ENCODE data around the gene SMAD1.

The SMAD1 gene

DNA sequence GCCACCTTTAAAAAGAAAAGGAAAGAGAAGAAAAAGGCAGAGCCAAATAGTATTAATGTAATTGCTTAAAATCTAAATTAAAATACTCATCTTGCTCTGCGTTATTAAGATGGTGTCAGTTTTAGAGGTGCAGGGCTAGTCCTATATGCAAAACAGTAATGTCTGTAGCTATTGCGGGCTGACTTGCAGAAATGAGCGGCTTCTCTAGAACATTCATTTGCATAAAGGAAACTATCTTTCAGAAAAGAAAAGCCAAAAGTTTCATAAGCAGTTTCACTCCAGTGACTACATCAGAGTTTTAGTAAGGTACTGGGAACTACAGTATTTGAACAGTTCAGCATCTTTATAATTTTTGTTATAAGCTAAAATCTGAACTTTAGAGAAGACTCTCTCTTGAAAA, 6.0 kb downstream of the SMAD1 start:
- FAIRE-seq: peak; percentile 98
- peak; percentile 47 for DNase-seq (ENCODE audit: extremely low spot score, insufficient read length, low read depth)

DNA sequence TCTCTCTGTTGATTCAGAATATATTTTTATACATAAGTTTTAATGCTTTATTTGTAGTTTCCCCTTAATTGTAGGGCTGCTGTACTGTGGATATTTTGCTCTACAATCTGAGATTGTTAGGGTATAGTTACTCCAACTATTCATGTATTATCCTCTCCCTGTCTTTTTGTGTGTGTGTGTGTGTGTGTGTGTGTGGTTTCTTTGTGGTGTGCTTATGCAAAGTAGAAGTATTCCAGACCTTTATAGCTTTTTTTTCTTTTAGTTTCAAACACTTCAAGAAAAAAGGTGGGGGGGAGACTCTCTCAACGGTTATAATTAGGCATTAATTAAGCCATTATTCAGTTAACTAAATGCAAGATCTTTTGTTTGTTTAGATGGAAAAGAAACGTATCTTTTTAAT, 6.7 kb downstream of the SMAD1 start:
- DNase-seq (ENCODE audit: extremely low spot score, insufficient read length, low read depth) (no peak), FAIRE-seq (peak; percentile 56)

DNA sequence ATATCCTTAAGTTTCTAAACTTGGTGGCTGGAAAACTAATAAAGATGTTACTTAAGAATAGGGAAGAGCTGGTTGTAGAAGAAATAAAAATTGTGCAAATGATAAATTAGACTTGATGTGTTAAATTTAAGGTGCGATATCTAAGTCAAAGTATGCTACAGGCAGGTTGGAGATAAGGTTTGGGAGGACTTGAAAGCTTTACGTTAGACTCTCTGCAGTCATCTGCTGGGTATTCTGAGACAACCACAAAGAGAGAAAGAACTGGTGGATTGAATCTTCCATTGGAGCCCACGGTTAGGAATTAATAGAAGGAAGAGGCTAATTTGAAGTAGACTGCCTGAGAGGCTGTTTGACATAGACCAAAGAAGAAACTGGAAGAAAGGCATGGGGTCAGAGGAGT, 7.9 kb downstream of the SMAD1 start:
- FAIRE-seq (no peak), DNase-seq (ENCODE audit: extremely low spot score, insufficient read length, low read depth) (no peak)

DNA sequence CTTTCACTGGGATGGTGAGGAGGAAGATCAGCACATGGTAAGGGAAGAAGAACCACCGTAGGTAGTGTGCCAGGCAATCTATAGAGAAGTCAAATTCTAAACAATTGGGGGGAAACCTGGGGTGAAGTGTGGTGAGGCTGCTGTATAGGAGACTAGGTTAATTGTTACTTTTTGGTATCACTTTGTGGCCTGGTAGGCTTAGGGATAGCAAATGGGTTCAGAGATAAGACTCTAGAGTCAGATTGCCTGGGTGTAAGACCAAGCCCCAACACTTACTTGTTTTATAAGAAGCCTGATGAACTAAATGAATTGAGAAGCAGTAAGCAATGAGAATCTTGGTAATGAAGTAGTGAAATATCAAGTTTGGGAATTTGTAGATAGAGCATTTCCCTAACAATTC, 8.7 kb downstream of the SMAD1 start:
- FAIRE-seq (peak; percentile 9), DNase-seq (ENCODE audit: extremely low spot score, insufficient read length, low read depth) (no peak)

DNA sequence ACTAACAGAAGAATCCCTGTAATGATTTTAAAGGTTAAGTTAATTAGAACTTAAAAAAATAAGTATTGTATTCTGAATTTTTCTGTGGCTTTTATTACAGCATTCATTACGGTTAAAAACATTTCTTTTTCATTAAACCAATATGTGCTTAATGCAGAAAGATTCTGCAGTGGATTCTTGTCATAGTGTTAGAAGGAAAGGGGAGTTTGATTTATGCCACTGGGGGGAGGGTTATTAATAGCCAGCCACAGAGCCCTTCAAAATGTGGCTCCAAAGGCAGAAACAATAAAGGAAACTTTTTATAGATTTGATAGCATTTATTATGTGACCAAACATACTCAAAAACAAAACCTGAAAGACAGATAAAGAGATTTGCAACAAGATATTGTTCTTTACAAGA, 9.1 kb downstream of the SMAD1 start:
- FAIRE-seq: no peak
- DNase-seq (ENCODE audit: extremely low spot score, insufficient read length, low read depth): no peak

DNA sequence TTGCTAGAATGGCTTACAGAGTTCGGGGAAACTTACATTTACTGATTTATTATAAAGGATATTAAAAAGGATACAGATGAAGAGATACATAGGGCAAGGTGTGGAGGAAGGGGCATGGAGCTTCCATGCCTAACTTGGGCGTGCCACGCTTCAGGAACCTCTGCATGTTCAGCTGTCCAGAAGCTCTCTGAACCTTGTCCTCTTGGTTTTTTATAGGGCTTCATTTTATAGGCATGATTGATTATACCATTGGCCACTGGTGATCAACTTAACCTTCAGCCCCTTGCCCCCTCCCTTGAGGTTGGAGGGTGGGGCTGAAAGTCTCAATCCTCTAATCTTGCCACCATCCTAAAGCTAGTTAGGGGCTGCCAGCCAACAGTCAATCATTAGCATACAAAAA, 10.7 kb downstream of the SMAD1 start:
- no peak for FAIRE-seq
- no peak for DNase-seq (ENCODE audit: extremely low spot score, insufficient read length, low read depth)

DNA sequence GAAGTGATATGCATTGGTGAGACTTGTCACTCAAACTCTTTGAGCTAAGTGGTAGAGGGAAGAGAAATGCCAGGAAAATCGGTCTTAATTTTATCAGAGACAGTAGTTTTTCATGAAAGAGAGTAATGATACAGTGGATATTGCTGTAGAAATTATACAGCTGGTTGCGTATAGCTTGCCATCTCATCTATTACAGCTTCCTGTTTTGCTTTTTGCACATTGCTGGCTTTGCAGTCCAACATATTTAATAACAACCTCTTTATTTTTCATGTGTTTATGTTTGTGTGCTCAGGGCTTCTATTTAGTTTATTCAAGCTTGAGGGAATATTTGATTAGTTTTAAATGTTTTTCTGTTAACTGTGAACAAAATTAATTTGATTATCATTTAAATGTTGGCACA, 11.5 kb downstream of the SMAD1 start:
- FAIRE-seq (no peak), DNase-seq (ENCODE audit: extremely low spot score, insufficient read length, low read depth) (no peak)

DNA sequence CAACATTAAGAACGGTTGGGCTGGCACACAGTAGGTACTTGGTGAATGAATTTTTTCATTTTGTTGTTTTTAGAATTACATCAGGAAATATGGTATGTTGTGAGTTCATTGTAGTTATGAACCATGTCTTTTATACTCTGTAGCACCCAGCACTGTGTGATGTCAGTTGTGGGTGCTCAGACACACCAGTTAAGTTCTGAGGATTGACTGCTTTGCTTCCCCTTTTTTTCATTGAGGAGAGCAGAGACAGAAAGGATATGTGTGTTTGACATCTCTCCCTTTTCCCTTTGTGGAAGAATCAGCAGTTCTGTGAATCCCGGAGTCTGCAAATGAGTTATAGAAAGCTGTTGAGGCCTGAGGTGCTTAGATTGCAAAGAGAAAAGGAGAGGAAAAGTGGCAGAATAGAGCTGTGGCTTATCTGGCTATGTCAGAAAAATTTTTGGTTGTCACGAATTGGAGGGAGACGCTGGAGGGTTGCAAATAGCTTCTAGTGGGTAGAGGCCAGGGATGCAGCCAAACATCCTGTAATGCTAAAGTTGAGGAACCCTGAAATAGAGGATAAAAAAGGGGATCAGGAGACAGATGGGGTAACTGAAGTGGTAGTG, 13.1 kb downstream of the SMAD1 start:
- DNase-seq (ENCODE audit: extremely low spot score, insufficient read length, low read depth): no peak
- FAIRE-seq: no peak

DNA sequence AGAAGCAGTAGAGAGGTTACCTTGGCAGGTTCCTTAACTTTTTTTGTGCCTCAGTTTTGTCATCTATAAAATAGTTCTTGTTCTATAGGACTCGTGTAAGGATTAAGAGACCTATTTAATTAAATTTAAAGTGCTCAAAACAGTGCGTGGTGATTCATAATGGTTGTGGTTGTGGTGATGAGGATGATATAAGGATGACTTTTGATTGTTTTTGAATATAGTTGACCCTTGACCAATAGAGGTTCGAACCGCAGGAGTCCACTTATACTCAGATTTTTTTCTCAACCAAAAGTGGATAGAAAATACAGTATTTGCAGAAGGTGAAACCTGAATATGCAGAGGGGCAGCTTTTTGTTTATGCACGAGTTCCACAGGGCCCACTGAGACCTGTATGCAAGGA, 14.6 kb downstream of the SMAD1 start:
- DNase-seq (ENCODE audit: extremely low spot score, insufficient read length, low read depth) (no peak), FAIRE-seq (no peak)

DNA sequence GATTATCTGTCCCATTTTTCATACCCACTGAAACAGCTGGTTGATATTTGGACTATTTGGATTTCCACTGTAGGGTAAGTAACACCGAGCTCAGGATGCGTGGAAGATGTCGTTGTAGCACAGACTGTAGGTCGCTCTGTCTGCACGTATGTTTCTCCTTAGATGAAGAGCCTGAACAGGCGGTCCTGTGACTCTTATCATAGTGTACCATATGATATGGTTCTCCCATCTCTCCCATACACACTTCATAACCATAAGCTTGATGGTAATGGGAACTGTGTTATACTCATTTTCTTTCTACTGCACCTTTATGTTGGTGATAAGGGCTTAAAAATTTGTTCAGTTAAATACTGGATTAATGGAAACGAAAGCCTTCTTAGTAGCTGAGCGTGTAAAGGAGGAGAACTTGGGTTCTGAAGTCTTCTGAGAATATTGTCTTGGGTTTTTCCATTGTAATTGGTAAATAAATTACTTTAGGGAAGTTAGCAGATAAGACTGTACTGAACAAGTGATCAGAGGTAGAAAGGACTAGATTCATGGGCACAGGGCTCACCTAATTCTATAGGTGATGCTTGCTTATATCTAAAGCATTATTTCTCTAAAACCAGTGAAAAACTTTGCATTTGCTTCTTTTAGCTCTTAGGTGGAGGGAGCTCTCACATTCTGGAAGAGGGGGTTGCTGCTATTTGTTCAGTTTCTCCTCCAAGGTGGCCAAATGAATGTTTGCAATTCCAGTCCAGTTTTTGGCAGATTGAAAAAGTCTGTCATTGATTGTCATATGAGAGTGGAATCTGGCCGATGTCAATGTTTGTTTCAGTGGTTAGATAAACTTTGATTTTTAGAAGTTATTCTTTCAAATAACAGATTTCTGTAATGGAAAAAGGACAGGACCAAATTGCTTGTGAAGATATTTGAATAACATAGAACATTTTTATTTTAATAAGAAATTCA, 15.8 kb downstream of the SMAD1 start:
- no peak for FAIRE-seq
- DNase-seq (ENCODE audit: extremely low spot score, insufficient read length, low read depth): no peak

DNA sequence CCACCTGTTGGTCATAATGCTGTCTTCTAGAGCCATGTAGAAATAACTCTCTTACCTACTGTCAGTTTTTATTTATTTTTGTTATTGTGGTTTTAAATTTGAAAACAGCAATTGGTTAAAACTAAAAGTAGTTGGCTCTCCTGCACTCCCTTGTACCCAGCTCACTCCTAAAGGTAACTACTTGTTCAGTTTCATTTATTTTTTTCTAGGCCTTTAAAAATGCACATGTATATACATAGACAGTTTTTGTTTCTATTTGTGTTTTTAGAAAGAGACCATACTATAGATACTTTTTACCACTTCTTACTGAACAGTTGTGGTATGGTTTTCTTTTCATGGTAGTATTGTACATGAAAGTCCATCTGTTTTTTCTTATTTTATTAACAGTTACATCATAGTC, 16.8 kb downstream of the SMAD1 start:
- DNase-seq (ENCODE audit: extremely low spot score, insufficient read length, low read depth) (no peak), FAIRE-seq (peak; percentile 64)

DNA sequence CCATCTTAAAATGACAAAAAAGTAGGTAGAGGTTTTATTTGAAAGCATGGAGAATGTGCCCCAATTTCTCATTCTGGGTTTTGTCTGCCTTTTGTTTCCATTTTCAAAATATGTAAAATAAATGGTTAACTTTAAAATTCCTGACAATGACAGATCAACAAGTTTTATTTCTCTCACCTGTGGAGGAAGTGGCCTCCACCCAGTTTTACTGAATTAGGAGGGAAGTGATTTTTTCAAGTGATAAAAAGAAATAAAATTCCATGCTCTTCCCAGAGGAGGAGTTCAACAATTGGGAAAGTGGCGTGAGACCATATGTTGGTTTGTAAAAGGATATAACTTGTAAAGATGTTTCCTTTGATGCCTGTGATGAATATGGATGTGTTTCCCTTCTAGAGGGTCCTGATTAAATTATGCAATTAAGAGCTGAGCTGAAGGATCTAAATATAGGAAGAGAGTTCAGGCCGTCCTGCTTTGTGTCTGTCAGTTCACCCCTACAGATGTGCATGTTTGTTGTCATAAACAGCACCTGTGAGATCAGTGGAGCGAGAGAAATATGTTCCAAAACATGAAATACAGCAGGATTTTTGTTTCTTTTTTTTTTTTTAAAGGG, 19.5 kb downstream of the SMAD1 start:
- FAIRE-seq (peak; percentile 48), DNase-seq (ENCODE audit: extremely low spot score, insufficient read length, low read depth) (no peak)

DNA sequence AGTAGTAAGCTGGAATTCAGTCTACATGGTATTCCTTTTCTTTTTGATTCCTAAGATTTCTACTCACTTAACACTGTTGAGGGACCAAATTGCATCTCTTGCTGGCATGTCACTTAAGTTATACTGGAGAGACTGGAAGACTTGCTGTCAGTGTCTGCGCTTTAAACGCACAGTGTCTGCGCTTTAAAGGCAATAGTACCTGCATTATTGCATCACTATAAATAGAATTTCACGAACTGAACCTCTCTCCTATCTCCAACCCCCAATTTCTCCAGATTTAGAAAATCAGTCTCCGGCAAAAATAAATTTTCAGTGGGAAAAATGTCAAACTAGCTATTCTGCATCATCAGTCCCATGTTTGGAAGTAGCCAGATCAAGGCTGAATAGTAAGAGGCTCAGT, 21.2 kb downstream of the SMAD1 start:
- FAIRE-seq (no peak), DNase-seq (ENCODE audit: extremely low spot score, insufficient read length, low read depth) (no peak)

DNA sequence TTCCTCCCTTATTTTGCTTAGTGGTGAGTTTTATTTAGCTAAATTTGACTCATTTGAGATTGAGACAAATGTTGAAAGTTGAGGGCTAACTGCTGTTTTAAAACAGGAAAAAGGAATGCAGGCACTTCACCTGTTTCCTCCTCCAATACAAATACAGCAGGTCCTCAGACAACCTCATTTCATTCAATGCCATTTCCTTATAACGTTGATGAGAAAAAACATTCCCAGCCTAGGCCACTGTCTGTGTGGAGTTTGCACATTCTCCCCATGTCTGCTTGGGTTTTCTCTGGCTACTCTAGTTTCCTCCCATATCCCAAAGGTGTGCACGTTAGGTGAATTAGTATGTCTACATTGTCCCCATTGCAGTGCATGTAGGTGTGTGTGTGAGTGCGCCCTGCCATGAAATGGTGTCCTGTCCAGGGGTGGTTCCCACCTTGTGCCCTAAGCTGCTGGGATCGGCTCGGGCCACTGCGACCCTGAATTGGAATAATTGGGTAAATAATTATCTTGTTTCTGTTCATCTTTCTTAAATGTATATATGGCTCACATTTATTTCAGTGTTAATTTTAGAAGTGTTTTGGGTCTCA, 21.9 kb downstream of the SMAD1 start:
- no peak for FAIRE-seq

DNA sequence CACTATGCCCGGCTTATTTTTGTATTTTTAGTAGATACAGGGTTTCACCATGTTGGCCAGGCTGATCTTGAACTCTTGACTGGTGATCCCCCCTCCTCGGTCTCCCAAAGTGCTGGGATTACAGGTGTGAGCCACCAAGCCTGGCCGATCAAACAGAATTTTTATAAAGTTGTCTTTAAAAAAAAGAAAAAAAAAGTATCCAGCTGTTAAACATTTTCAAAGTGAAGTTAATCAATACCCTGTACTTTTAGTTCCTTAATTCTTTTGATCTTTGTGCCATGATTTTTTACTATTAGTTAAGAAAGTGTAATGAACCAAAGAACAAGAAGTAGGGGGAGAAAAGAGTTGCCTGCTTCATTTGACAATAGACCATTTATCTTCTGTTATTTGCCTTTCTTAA, 24.3 kb downstream of the SMAD1 start:
- FAIRE-seq: no peak

More for the DNA sequence above, 21.9 kb downstream of the SMAD1 start:
- no peak for DNase-seq (ENCODE audit: extremely low spot score, insufficient read length, low read depth)

DNA sequence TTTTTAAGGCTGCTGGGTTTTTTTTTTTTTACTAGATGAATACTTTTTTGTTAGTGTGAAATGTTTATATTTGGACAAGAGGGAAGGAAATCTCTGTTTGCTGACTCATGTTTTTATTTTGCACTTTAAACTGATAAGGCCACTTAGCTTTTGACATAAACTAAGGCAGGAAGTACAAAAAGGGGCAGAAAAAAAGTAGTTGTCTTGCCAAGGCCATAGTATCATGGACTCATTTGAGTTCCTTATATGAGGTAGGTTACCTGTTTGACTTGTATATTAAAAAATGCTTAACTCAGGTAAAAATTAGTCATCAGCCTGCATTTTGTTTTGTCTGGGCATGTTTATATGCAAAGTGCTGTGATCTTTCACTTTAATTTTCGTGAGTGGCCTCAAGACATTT, 26.0 kb downstream of the SMAD1 start:
- no peak for FAIRE-seq
- no peak for DNase-seq (ENCODE audit: extremely low spot score, insufficient read length, low read depth)

More for the DNA sequence above, 24.3 kb downstream of the SMAD1 start:
- no peak for DNase-seq (ENCODE audit: extremely low spot score, insufficient read length, low read depth)

DNA sequence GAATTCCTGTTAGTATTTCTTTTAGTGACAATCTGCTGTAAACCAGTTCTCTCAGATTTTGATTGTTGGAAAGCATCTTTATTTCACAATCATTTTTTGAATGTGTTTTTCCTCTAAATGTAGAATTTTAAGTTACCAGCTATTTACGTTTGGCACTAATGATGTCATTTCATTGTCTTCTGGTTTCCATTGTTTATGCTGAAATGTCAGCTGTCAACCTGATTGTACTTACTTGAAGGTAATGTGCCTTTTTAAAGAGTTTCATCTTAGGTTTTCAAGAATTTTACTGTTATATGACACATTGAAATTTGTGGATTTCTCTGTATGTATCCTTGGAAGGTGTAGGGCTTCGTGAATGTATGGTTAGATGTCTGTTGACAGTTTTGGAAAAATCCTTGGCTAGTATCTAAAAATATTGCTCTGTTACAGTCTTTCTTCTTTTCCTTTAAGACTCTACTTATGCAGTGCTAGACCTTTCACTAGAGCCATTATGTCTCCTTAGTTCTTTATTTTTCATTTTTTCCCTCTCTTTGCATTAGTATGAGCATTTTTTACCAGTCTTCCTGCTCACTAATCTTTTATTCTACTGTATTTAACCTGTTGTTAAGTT, 30.4 kb downstream of the SMAD1 start:
- no peak for FAIRE-seq
- DNase-seq (ENCODE audit: extremely low spot score, insufficient read length, low read depth): no peak

DNA sequence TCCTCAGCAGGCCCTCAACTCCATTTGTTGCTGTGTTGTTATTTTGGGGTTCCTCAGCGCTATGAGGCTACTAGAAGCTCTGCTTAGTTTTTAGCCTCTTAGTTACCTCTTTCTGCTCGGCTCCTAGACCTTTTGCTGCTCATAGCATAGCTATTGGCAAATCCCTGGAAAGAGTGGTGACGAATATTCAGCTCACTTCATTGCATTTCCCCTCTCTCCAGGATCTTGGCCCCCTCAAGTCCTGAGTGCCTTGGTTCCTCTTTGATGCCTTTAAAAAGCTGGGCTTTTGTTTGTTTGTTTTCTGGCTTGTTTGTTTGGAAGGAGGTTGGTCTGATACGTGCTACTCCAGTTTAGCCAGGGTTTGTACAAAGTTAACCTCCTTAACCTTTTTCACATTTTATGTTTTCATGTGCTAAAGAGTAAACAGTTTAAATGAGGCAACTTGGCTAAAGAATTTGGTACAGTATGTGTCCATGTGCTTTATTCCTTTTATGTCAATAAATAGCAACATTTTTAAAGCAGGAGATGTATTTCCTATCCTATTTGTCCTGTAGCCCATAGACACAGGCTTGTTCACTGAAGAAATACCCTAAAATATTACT, 31.5 kb downstream of the SMAD1 start:
- FAIRE-seq: no peak

DNA sequence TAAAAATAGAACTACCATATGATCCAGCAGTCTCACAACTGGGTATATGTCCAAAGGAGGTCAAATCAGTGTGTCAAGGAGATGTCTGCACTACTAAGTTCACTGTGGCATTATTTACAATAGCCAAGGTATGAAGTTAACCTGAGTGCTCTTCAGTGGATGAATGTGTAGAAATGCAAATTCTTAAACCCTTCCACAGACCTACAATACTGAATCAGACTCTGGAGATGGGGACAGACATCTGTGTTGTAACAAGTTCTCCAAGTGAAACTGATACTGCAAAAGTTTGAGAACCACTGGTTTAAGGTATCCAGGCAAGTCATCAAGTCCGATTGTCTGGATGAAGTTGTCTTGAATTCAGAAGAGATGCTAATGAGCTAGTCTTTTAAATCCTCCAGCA, 38.5 kb downstream of the SMAD1 start:
- no peak for FAIRE-seq
- no peak for DNase-seq (ENCODE audit: extremely low spot score, insufficient read length, low read depth)

More for the DNA sequence above, 31.5 kb downstream of the SMAD1 start:
- no peak for DNase-seq (ENCODE audit: extremely low spot score, insufficient read length, low read depth)

DNA sequence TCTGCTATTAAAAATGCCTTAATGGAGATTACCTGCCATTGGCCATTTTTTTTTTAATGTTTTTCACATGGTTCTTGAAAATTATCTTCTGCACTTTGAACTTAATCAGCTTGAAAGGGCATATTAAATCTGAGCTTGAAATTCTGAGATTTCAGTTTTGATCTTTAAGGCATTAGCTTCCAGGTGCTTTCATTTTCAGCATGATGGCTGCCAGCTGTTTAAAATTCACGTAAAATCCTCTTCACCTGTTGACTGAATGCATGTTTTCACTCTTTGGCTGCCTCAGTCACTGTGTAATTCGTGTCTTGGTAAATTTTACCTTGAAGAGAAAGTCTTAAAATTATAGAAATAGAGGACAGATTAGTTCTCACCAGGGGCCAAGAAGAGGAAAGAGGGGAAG, 39.6 kb downstream of the SMAD1 start:
- DNase-seq (ENCODE audit: extremely low spot score, insufficient read length, low read depth) (no peak), FAIRE-seq (peak; percentile 64)

All from GM18507 (cell line).